CMK (cell line): ENCODE measurements around the gene SIAH3.

Experiments used
- DNase-seq: peaks from one replicate; pipeline ENCODE4 v3.0.0-alpha.2; 2010; ENCODE audit warnings: low read depth

SIAH3 gene

GRCh38 chr13:45821811-45822210 is 29.7 kb downstream of the SIAH3 start:
- no peak for DNase-seq

- DNase-seq = no peak
These were observed 31.3 kb downstream of the SIAH3 start for GRCh38 chr13:45820106-45820838.

DNA sequence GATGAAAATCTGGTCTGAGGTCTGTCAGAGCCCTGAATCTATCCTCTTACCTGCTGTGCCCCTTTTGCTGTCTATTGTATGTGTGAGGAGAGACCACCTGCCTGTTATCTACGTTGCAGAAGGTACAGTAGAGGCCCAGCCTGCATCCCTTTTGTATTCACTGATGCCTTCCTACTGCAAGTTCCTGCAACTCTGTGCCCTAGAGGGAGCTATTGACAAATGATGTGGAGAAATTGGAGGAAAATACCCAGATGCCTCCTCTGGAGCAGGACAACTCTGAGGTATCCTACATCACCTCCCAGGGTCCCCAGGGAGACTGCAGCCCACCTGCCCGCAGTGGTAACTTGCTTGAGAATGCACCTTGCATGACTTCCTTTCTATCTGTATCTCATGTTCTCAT is 33.7 kb downstream of the SIAH3 start:
- no peak for DNase-seq

DNA sequence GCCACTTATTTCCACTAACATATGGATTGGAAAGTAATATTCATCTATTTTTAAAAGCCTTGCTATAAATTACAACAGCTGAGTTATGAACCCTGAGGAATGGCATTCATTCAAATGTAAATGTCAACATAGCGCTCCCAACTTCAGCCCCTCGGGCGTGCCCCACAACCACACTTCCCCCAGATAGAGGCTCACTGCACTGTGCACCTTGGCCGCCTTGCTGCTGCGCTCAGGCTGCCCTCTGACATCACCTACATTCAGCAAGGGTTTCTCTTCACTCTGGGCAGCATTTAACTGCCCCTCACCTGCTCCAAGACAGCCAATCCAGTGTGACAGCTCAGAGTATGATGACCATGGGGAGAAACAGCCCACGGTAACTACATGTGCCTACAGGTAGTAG is 35.1 kb downstream of the SIAH3 start:
- no peak for DNase-seq

GRCh38 chr13:45812695-45813372 is 38.7 kb downstream of the SIAH3 start:
- no peak for DNase-seq

- DNase-seq = no peak
These were observed 39.5 kb downstream of the SIAH3 start for GRCh38 chr13:45811891-45812694.

- DNase-seq = no peak
These were observed 41.7 kb downstream of the SIAH3 start for GRCh38 chr13:45809801-45810394.

DNA sequence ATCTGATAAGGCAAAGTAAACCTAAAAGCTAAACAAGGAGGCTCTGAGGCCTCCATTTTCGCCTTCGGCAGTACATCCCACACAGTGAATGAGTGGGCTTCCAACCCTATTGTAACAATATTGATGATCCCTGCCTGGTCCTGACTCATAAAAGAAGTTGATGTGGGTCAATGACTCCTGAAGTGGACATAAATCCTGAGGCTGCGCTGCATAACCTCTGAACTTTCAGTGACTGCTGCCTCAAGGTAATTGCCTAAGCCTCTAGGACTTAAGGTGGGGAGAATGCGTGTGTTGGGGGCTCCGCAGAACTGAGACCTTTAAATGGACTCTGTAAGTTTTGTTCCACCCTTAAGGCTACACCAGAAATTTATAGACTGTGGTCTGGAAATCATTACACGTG is 42.6 kb downstream of the SIAH3 start:
- DNase-seq = no peak

DNA sequence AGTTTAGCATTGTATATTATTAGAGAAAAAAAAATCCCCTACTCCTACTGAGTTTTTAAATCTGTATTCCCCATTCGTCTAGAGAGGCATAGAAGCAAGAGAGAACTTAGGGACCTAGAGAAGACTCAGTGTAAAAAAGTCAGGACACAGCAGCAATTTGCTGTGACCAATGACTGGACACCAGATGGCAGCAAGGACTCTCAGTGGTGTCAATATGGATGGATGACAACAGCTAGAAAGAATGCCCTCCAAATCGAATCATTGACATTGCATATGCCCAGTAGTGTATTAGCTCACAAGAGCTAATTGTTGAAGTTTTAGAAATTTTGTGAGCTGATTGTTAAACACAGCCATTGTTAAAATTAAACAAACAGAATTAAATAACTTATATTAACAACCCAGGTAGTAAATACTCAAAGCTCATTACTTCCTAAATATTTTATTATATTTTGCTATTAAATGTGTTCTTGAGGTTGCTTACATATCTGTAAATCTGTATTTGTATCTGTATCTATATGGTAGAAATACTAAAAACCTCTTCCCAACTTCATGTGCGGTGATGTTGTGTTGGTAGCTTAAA is 43.9 kb downstream of the SIAH3 start:
- DNase-seq = peak; percentile 3

DNA sequence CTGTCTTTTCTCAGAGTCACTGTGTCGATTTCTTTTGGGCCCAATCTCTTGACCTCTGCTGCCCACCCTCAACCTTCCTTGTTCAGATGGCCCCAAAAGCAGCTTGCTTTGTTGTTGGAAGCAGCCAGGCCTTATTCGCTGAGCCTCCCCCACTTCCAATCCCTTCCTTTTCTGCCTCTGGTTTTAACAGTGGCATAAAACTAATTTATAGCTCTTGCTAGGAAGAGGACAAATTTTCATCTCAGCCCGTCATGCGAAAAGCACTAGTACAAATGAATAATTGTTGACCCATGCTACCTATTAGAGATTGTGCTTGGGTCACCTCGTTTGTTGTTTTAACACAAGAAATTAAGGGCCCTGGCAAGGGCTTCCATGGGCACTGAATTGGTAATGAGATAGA is 51.1 kb downstream of the SIAH3 start:
- no peak for DNase-seq

DNA sequence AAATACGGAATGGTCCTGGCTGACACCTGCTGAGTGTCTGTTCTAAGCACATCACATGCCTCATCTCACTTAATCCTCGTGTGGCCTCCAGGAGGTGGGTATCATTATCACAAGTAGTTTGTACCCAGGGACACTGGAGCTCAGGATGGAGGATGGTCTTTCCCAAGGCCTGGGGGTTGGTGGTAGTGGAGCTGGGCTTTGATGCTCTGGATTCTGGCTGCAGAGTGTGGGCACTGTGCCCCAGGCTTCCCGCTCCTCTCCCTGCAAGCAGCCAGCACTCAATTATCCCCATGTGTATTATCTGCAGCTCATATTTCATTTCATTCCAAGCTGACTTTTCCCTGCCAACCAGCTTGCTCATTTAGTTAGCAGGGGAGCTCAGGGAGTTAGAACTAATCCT is 52.1 kb downstream of the SIAH3 start:
- no peak for DNase-seq

DNA sequence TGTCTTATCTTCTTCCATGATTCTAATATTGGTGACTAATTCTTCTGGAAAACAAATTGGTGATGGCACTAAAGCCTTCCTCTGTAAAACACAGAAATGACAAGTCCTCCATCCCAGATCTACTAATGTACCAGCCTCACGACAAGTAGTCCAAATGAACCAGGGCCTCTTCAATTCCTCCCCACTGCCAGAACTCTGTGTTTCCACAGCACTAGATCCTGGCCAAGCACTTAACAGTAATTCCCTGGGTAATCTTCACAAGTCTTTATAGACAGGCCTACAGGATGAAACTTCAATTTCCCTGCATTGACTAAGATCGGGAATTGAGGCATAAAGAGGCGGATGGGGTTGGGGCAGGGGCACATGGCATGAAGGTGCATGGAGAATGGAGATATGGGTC is 52.7 kb downstream of the SIAH3 start:
- DNase-seq = no peak

DNA sequence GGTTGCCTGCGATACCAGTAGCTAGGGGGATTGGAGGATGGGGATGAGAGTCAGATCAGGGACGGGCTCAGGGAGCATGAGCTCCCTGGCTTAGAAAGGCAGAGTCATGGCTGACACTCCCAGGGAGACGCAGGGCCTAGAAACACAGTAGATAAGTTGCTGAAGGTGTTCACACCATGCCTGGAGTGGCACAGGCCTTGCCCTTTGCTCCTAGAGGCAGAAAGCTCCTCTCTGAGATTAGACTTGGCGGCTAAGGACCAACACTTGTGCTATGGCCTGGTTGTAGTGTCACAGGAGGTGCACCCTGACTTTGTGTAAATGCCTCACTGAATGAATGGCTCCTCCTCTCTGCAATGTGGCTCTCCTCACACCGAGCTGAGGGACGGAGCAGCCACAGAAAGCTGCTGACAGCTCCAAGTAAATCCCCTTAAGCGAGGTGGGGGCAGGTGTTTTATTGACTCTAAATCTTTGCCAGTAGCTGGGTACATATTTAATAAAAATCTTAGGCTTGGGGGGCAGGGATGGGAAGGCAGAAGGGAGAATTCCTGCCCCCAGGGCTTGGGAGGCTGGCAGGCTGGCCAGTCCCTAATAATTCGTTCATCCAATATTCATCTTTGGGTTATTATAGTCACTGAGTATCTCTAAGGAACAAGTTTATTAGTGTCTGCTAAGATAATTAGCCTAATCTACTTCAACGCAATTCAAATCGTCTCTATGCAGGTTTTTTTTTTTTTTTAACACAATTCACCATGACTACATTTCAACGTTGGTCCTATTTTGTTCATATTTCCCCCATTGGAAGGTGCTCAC is 54.9 kb downstream of the SIAH3 start:
- DNase-seq = no peak

- no peak for DNase-seq
These were observed 58.7 kb downstream of the SIAH3 start for GRCh38 chr13:45792827-45793303.

- DNase-seq = no peak
These were observed 63.5 kb downstream of the SIAH3 start for GRCh38 chr13:45788011-45788410.

DNA sequence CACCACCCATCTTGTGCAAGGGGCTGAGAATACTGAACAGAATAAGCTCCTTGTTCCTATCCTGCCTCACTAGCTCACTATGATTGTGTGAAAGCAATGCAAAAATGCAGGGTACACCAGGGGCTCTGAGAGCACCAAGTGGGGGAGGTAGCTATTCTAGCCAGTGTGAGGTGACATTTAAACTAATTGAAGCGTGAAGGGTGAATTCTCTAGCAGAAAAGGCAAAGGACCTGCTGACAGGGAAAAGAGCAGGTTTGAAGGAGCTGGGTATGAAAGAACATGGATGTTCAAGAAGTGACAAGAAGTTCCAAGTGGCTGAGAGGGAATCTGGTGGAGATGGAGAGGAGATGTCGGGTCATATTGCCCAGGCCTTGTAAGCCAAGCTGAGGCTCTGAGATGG is 64.2 kb downstream of the SIAH3 start:
- no peak for DNase-seq

DNA sequence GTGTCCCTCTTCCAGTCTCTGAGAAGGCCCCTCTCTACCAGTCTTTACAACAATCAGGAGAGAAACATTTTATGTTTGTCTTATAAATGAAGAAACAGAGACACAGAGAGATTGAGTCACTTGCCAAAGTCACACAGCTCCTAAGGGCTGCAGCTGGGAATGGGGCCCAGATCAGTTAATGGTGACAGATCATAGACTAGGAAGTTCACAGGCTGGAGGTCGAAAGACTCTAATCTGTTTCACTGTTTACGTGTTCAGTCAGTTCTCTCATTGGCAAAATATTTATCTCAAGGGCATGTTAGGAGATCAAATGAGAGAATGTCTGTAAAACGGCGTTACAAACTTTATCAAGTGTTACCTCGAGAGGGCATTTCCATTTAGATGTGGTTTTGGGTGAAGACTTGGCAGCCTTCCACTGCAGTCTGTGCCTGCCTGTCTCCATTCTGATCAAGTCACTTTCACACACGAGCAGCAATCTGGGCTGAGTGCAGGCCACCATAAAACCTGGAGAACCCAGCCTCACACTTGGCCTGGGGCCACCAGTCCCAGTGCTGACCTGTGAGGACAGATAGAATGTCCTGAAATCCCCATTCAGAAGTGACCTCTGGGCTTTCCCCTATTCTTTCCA is 65.1 kb downstream of the SIAH3 start:
- DNase-seq = no peak

DNA sequence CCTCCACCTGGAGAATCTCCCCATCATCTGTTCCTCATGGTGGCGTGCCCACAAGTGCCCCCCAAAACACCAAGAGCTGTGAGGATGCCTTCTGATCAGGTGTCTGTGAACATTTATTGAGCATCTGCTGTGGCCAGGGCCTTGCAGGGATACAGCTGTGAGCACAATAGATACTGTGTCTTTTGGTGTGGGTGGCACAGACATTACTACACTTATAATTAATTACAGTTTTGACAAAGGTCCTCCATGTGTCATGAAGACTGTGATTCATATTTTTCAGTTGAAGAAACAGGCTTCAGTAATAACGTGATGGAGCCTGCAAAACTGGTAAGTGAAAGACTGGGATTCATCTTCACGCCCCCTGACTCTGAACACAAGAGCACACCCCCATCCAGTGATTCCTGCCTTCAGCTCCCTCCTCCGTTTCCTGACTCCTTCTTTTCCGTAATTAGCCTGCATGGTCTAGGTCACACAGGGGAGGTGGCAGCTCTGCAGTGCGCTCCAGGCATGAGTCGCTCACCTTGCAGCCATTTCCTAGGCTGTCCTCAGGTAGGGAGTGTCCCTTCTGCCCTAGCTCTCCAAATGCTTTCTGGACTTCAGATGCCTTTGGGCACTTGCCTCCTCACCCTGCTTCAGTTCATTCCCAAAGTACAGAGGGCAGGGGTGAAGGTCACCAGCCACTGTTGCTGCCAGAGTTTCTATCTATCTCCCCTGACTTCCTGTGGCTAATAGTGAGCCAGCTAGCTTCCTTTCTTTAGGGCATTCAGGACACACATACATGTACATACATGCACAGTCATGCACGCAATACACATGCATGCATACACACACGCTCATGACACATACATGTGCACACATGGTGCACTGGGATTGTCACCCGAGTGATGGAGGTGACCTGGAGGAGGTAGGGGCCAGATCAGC is 66.5 kb downstream of the SIAH3 start:
- no peak for DNase-seq

DNA sequence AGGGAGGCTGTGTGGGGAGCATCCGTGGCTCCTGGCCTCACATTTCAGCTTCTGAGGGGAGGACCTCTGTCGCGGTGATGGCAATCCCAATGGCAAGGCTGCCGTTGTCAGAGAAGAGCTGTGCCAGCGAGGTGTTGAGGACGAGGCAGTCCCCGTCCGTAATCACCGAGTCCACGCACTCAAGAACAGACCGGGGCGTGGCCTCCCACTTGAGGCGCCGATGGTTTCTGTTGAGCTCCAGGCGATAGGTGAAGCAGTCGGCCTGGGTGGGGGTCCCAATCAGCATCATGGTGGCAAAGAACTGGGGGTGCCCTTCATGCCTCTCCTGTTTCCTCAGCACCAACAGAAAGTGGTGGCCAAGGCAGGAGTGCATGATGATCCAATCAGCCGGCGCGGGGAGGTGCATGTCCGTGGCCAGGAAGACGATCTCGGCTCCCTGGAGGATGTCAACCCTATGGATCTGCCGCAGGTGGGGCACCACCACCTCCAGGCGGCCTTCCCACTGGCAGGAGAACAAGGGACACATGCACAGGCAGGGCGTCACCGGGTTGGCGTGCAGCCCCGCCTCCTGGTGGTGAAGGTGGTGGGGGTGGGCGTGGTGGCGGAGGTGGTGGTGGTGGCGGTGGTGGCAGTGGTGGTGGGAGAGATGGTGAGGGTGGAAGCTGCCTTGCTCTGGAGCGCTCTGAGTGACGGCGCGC is 68.1 kb downstream of the SIAH3 start:
- no peak for DNase-seq
